Measurements from ENCODE around the gene SPATA32.
"Not testable (repeated sequence)": the region's sequence is repeated elsewhere in the genome, so short reads cannot be mapped to it uniquely, and the experiment has no call there.

SPATA32 gene

DNA sequence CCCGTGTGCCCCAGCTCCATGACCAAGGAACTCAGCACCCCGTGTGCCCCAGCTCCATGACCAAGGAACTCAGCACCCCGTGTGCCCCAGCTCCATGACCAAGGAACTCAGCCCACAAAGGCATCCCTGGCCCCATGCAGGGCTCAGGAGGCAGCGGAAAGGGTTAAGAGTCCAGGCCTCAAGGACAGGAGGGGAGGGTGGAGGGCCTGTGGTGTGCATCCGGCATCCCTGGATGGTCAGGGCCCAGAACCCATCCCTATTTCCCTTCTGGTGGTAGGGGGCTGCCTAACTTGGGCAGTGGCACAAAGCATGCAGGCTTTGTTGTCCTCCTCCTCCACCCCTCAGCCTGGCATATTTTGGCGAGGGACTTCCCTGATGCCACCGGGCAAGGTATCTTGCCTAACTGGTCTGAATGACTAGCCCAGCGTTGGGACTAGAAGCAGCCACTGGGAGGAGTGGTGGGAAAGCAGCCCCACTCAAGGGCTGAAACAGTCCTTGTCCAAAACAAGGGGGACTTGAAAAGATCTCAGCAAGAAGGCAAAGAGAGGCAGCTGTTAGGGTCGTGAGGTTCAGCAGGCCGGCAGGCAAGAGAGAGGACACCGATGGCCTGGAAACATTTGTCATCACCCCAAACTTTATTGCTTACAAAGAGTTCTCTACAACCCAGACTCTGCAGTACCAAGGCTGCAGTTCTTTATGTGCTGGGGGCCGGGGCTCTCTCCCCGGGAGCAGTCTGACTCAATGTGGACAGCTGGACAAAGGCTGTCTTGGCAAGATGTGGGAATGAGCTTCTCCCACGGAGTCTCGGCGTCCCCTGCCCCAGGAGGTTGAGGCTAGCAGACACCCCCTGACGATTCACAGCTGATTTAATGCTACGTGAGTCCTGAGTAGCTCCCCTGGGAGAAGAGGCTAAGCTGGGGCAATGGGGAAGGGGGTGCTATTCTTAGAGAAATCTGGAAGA is 902 bp upstream of the SPATA32 start:
- Histone ChIP-seq H3K4me3 (ENCODE audit: low read depth in 1 of 5, low read length in 5 of 5) (peak overlapping the region in 4 of 5 donors; percentile 54 to 75 (median 70)), H3K9ac (ENCODE audit: low read length in 5 of 5) (peak overlapping the region in 2 of 5 donors; percentile 40 to 77), H3K27me3 (ENCODE audit: control insufficient read depth in 5 of 5, insufficient read depth in 4 of 5, low read length in 5 of 5) (no peaks in the 10 kb centered on the region), H3K27ac (ENCODE audit: low read depth, low read length) (no peak overlapping the region), H3K36me3 (ENCODE audit: control insufficient read depth in 5 of 5, insufficient read depth in 5 of 5, low read length in 5 of 5) (peaks cover 0 to 45% (median 39%) of the 10 kb centered on the region in 5 donors), H3K9me3 (ENCODE audit: control insufficient read depth in 5 of 5, low read length in 5 of 5) (no peaks in the 10 kb centered on the region), H3K4me1 (ENCODE audit: control insufficient read depth in 5 of 5, insufficient read depth in 5 of 5, low read length in 5 of 5) (peaks cover 8 to 41% (median 33%) of the 10 kb centered on the region in 5 donors)

DNA sequence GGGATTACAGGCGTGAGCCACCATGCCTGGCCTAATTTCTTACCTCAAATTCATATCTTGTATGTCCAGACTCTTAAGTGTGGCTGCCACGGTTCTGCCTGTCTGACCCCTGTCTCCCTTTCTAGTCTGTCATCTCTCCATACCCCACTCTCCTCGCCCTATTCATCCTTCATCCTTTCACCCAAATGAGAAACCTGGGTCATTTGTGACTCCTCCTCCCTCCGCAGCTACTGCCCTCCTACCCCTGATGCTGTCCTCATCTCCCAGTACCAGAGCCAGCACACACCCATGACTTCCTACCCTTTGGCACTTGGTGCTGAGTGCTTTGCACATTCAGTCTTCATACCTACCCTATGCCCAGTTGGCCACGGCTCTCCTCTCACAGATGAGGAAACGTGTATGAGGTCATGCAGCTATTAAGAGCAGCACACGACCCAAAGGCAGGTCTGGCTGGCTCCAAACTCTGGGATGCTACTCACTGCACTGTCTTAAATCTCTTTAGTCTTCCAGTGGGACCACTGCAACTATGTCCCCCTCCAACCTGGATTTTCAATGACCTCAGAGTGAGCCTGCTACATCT is 1.6 kb downstream of the SPATA32 start:
- Histone ChIP-seq H3K36me3 (ENCODE audit: control insufficient read depth in 5 of 5, insufficient read depth in 5 of 5, low read length in 5 of 5) (peaks cover 0 to 21% (median 19%) of the 10 kb centered on the region in 5 donors), H3K27ac (ENCODE audit: low read depth, low read length) (no peak overlapping the region), H3K4me1 (ENCODE audit: control insufficient read depth in 5 of 5, insufficient read depth in 5 of 5, low read length in 5 of 5) (peaks cover 8 to 41% (median 33%) of the 10 kb centered on the region in 5 donors)

GRCh38 chr17:45258981-45259380 is 2.9 kb downstream of the SPATA32 start:
- Histone ChIP-seq H3K4me3 (ENCODE audit: low read depth in 1 of 5, low read length in 5 of 5) (no peak overlapping the region), H3K4me1 (ENCODE audit: control insufficient read depth in 5 of 5, insufficient read depth in 5 of 5, low read length in 5 of 5) (peaks cover 6 to 40% (median 33%) of the 10 kb centered on the region in 5 donors), H3K9me3 (ENCODE audit: control insufficient read depth in 5 of 5, low read length in 5 of 5) (no peaks in the 10 kb centered on the region), H3K36me3 (ENCODE audit: control insufficient read depth in 5 of 5, insufficient read depth in 5 of 5, low read length in 5 of 5) (peaks cover 0 to 8% (median 6%) of the 10 kb centered on the region in 5 donors), H3K9ac (ENCODE audit: low read length in 5 of 5) (no peak overlapping the region), H3K27ac (ENCODE audit: low read depth, low read length) (no peak overlapping the region), H3K27me3 (ENCODE audit: control insufficient read depth in 5 of 5, insufficient read depth in 4 of 5, low read length in 5 of 5) (no peaks in the 10 kb centered on the region)

More for the DNA sequence above, 1.6 kb downstream of the SPATA32 start:
- peak overlapping the region in 1 of 5 donors; percentile 11 for H3K4me3 ChIP-seq (ENCODE audit: low read depth in 1 of 5, low read length in 5 of 5)
- H3K9ac ChIP-seq (ENCODE audit: low read length in 5 of 5), result no peak overlapping the region
- H3K9me3 ChIP-seq (ENCODE audit: control insufficient read depth in 5 of 5, low read length in 5 of 5), result no peaks in the 10 kb centered on the region
- no peaks in the 10 kb centered on the region for H3K27me3 ChIP-seq (ENCODE audit: control insufficient read depth in 5 of 5, insufficient read depth in 4 of 5, low read length in 5 of 5)

GRCh38 chr17:45257115-45257514 is 4.8 kb downstream of the SPATA32 start:
- H3K9me3 ChIP-seq (ENCODE audit: control insufficient read depth in 5 of 5, low read length in 5 of 5), result no peaks in the 10 kb centered on the region
- H3K27ac ChIP-seq (ENCODE audit: low read depth, low read length), result no peak overlapping the region
- no peak overlapping the region for H3K4me3 ChIP-seq (ENCODE audit: low read depth in 1 of 5, low read length in 5 of 5)
- H3K9ac ChIP-seq (ENCODE audit: low read length in 5 of 5), result no peak overlapping the region
- H3K27me3 ChIP-seq (ENCODE audit: control insufficient read depth in 5 of 5, insufficient read depth in 4 of 5, low read length in 5 of 5), result no peaks in the 10 kb centered on the region
- H3K4me1 ChIP-seq (ENCODE audit: control insufficient read depth in 5 of 5, insufficient read depth in 5 of 5, low read length in 5 of 5), result peaks cover 6 to 21% (median 17%) of the 10 kb centered on the region in 5 donors
- H3K36me3 ChIP-seq (ENCODE audit: control insufficient read depth in 5 of 5, insufficient read depth in 5 of 5, low read length in 5 of 5), result no peaks in the 10 kb centered on the region

GRCh38 chr17:45256114-45256966 is 5.6 kb downstream of the SPATA32 start:
- Histone ChIP-seq H3K27ac (ENCODE audit: low read depth, low read length) (no peak overlapping the region), H3K4me3 (ENCODE audit: low read depth in 1 of 5, low read length in 5 of 5) (no peak overlapping the region), H3K9ac (ENCODE audit: low read length in 5 of 5) (no peak overlapping the region), H3K9me3 (ENCODE audit: control insufficient read depth in 5 of 5, low read length in 5 of 5) (no peaks in the 10 kb centered on the region), H3K27me3 (ENCODE audit: control insufficient read depth in 5 of 5, insufficient read depth in 4 of 5, low read length in 5 of 5) (no peaks in the 10 kb centered on the region), H3K36me3 (ENCODE audit: control insufficient read depth in 5 of 5, insufficient read depth in 5 of 5, low read length in 5 of 5) (no peaks in the 10 kb centered on the region), H3K4me1 (ENCODE audit: control insufficient read depth in 5 of 5, insufficient read depth in 5 of 5, low read length in 5 of 5) (peaks cover 4 to 13% (median 9%) of the 10 kb centered on the region in 5 donors)

DNA sequence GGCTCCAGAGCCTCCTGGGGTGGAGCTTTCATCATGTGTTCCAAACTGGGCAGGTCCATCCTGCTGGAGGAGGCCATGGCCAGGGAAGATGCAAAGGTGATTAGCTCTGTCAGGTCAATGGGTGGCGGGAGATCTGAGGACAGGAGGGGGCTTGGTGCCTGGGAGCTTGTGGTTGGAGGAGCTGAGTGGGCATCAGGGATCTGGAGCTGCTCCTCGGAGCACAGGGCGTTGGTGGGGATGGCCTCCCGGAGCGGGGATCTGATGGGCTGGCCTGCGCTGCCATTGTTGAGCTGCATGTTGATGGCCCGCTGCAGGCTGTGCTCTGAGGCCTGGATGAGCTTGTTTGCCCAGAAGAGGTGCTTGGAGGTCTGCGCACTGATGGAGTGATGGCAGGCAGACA is 6.5 kb downstream of the SPATA32 start:
- H3K27ac ChIP-seq (ENCODE audit: low read depth, low read length), result no peak overlapping the region
- H3K4me3 ChIP-seq (ENCODE audit: low read depth in 1 of 5, low read length in 5 of 5), result no peak overlapping the region
- no peak overlapping the region for H3K9ac ChIP-seq (ENCODE audit: low read length in 5 of 5)
- H3K27me3 ChIP-seq (ENCODE audit: control insufficient read depth in 5 of 5, insufficient read depth in 4 of 5, low read length in 5 of 5), result no peaks in the 10 kb centered on the region
- no peaks in the 10 kb centered on the region for H3K9me3 ChIP-seq (ENCODE audit: control insufficient read depth in 5 of 5, low read length in 5 of 5)
- peaks cover 0 to 4% (median 4%) of the 10 kb centered on the region in 5 donors for H3K4me1 ChIP-seq (ENCODE audit: control insufficient read depth in 5 of 5, insufficient read depth in 5 of 5, low read length in 5 of 5)
- H3K36me3 ChIP-seq (ENCODE audit: control insufficient read depth in 5 of 5, insufficient read depth in 5 of 5, low read length in 5 of 5), result peaks cover 0 to 3% (median 0%) of the 10 kb centered on the region in 5 donors

DNA sequence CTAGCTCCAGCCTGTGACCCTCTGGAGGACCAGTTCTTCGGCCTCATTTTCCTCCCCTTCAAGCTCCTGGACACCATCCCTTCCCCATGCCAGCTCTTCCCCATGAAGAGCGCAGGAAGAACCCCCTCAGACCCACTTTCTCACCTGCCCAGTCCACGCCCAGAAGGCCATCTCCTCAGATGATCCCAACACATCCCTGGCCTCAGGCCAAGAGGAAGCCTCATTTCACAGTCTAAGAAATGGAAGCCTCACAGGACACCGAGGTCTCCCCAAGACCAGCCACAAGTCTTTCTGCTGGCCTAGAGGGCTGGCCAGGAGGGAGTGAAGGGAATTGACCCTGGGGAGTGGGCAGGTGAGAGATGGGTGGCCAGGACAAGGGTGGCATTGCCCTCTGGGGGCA is 8.0 kb downstream of the SPATA32 start:
- Histone ChIP-seq H3K9me3 (ENCODE audit: control insufficient read depth in 5 of 5, low read length in 5 of 5) (no peaks in the 10 kb centered on the region), H3K27me3 (ENCODE audit: control insufficient read depth in 5 of 5, insufficient read depth in 4 of 5, low read length in 5 of 5) (no peaks in the 10 kb centered on the region)

DNA sequence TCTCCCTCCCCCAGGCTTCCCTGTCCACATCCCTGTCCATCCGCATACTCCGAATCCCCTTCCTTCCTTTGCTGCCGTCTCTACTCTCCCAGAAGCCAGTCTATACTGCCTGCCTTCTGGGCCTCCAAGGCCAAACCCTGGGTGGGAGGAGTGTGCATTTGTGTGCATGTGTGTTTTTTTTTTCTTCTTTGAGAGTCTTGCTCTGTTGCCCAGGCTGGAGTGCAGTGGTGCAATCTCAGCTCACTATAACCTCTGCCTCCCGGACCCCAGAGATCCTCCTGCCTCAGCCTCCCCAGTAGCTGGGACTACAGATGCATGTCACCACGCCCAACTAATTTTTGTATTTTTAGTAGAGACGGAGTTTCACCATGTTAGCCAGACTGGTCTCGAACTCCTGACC is 8.7 kb downstream of the SPATA32 start:
- H3K4me3 ChIP-seq (ENCODE audit: low read depth in 1 of 5, low read length in 5 of 5); H3K9ac ChIP-seq (ENCODE audit: low read length in 5 of 5); H3K27ac ChIP-seq (ENCODE audit: low read depth, low read length); H3K27me3 ChIP-seq (ENCODE audit: control insufficient read depth in 5 of 5, insufficient read depth in 4 of 5, low read length in 5 of 5); H3K9me3 ChIP-seq (ENCODE audit: control insufficient read depth in 5 of 5, low read length in 5 of 5); H3K36me3 ChIP-seq (ENCODE audit: control insufficient read depth in 5 of 5, insufficient read depth in 5 of 5, low read length in 5 of 5); H3K4me1 ChIP-seq (ENCODE audit: control insufficient read depth in 5 of 5, insufficient read depth in 5 of 5, low read length in 5 of 5): not testable (repeated sequence)

More for the DNA sequence above, 8.0 kb downstream of the SPATA32 start:
- no peak overlapping the region for H3K4me3 ChIP-seq (ENCODE audit: low read depth in 1 of 5, low read length in 5 of 5)
- peaks cover 0 to 4% (median 0%) of the 10 kb centered on the region in 5 donors for H3K4me1 ChIP-seq (ENCODE audit: control insufficient read depth in 5 of 5, insufficient read depth in 5 of 5, low read length in 5 of 5)
- no peak overlapping the region for H3K9ac ChIP-seq (ENCODE audit: low read length in 5 of 5)
- H3K36me3 ChIP-seq (ENCODE audit: control insufficient read depth in 5 of 5, insufficient read depth in 5 of 5, low read length in 5 of 5), result peaks cover 0 to 3% (median 0%) of the 10 kb centered on the region in 5 donors
- no peak overlapping the region for H3K27ac ChIP-seq (ENCODE audit: low read depth, low read length)

DNA sequence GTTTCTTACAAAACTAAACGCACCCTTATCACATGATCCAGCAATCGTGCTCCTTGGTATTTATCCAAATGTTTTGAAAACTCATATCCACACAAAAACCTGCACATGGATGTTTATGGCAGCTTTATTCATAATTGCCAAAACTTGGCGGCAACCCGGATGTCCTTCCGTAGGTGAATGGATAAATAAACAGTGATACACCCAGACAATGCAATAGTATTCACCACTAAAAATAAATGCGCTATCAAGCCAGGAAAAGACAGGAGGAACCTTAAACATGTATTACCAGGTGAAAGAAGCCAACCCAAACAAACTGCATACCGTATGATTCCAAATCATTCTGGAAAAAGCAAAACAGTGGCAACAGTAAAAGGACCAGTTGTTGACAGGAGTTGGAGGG is 10.0 kb downstream of the SPATA32 start:
- Histone ChIP-seq H3K27ac (ENCODE audit: low read depth, low read length) (no peak overlapping the region), H3K27me3 (ENCODE audit: control insufficient read depth in 5 of 5, insufficient read depth in 4 of 5, low read length in 5 of 5) (no peaks in the 10 kb centered on the region), H3K36me3 (ENCODE audit: control insufficient read depth in 5 of 5, insufficient read depth in 5 of 5, low read length in 5 of 5) (peaks cover 0 to 3% (median 0%) of the 10 kb centered on the region in 5 donors)

More for the DNA sequence above, 10.0 kb downstream of the SPATA32 start:
- Histone ChIP-seq H3K4me1 (ENCODE audit: control insufficient read depth in 5 of 5, insufficient read depth in 5 of 5, low read length in 5 of 5) (peaks cover 0 to 17% (median 14%) of the 10 kb centered on the region in 5 donors), H3K4me3 (ENCODE audit: low read depth in 1 of 5, low read length in 5 of 5) (no peak overlapping the region), H3K9ac (ENCODE audit: low read length in 5 of 5) (no peak overlapping the region), H3K9me3 (ENCODE audit: control insufficient read depth in 5 of 5, low read length in 5 of 5) (no peaks in the 10 kb centered on the region)

All from subcutaneous abdominal adipose tissue (tissue), 5 donors.